Suprapubic skin (tissue), 3 donors: ENCODE data around the gene EXOC1.

Source experiments
- EP300 ChIP-seq: sonication (generic); formaldehyde crosslinking; IDR thresholded peaks from one replicate; pipeline ENCODE4 v1.6.1; 2017; ENCODE audit warnings: antibody characterized with exemption
- POLR2A ChIP-seq, 2 donors: fragments of 450-650 bp; IDR thresholded peaks; one replicate each; pipeline ENCODE4 v1.6.1; 2017; ENCODE audit warnings: antibody characterized with exemption in 2 of 2, mild to moderate bottlenecking in 2 of 2, moderate library complexity in 2 of 2
- TF ChIP-seq, protein P1 (sequence below), 2 donors: fragments of 200-600 bp in 1 of 2; fragments of 450-650 bp in 1 of 2; sonication (generic) in 1 of 2; IDR thresholded peaks; one replicate each; pipeline ENCODE4 v1.5.1; 2016 to 2019; ENCODE audit warnings: antibody characterized with exemption in 2 of 2, mild to moderate bottlenecking in 1 of 2, moderate library complexity in 1 of 2

DNA sequence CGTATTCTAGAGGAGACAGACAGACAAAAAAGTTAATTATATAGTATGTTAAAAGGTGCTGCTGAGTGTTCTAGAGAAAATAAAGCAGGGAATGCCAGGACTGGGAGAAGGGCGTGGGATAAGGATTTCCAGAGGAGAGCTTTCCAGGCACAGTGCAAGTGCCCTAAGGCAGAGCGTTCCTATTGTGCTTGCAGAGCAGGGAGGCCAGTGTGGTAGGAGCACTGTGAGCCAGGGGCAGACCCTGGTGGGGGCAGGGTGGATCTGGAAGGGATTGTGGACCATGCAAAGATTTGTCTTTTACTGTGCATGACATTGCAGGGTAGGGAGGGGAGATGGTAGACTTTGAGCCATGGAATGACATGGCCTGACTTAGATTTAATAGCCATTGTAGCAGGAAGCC, 25.8 kb downstream of the EXOC1 start:
- TF ChIP-seq, protein P1, sequence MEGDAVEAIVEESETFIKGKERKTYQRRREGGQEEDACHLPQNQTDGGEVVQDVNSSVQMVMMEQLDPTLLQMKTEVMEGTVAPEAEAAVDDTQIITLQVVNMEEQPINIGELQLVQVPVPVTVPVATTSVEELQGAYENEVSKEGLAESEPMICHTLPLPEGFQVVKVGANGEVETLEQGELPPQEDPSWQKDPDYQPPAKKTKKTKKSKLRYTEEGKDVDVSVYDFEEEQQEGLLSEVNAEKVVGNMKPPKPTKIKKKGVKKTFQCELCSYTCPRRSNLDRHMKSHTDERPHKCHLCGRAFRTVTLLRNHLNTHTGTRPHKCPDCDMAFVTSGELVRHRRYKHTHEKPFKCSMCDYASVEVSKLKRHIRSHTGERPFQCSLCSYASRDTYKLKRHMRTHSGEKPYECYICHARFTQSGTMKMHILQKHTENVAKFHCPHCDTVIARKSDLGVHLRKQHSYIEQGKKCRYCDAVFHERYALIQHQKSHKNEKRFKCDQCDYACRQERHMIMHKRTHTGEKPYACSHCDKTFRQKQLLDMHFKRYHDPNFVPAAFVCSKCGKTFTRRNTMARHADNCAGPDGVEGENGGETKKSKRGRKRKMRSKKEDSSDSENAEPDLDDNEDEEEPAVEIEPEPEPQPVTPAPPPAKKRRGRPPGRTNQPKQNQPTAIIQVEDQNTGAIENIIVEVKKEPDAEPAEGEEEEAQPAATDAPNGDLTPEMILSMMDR (IDR thresholded peaks at IDR 0.05), result no peak
- TF ChIP-seq POLR2A (IDR thresholded peaks at IDR 0.05) (no peak), EP300 (no peak)
